Superior temporal gyrus (tissue), 1 donor: ENCODE results near the gene RNF168.
"Not testable (repeated sequence)": the region's sequence is repeated elsewhere in the genome, so short reads cannot be mapped to it uniquely, and the experiment has no call there.

Experiments
- DNase-seq: peaks from one replicate; pipeline ENCODE4 v3.0.0-alpha.2; 2016; ENCODE audit errors: extremely low spot score

Gene RNF168

GRCh38 chr3:196470182-196470581 lies 33.4 kb downstream of the RNF168 start:
- not testable (repeated sequence) for DNase-seq

DNA sequence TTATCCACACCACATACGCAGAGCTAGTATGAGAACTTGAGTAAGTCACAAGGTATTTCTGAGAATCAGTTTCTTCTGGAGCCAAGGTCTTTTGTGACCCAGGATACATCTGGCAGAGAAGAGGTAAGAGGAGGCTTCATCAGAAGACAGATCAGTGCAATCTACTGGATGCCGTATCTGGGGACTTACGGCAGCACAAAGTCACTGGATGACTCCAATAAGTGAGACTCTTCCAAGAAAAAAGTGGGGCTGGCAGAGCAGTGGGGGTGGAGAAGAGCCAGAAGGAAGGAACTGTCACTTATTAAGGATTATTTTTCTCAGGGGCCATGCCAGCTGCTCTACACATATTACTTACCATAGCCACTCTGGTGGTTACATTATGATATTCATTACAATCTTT lies 39.8 kb downstream of the RNF168 start:
- no peak for DNase-seq

DNA sequence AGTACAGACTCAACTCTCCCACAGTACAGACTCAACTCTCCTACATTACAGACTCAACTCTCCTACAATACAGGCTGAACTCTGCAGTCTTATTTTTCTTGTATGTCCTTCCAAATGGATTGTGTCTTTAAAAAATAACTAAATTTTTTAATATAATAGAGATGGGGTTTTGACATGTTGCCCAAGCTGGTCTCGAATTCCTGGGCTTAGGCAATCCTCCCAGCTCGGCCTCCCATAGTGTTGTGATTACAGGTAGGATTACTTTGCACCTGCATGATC lies 40.2 kb downstream of the RNF168 start:
- no peak for DNase-seq

DNA sequence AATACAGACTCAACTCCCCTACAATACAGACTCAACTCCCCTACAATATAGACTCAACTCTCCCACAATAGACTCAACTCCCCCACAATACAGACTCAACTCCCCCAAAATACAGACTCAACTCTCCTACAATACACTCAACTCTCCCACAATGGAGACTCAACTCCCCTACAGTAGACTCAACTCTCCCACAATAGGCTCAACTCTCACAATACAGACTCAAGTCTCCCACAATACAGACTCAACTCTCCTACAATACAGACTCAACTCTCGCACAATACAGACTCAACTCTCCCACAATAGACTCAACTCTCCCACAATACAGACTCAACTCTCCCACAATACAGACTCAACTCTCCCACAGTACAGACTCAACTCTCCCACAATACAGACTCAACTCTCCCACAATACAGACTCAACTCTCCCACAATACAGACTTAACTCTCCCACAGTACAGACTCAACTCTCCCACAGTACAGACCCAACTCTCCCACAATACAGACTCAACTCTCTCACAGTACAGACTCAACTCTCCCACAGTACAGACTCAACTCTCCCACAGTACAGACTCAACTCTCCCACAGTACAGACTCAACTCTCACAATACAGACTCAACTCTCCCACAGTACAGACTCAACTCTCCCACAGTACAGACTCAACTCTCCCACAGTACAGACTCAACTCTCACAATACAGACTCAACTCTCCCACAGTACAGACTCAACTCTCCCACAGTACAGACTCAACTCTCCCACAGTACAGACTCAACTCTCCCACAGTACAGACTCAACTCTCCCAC lies 40.7 kb downstream of the RNF168 start:
- DNase-seq: not testable (repeated sequence)

DNA sequence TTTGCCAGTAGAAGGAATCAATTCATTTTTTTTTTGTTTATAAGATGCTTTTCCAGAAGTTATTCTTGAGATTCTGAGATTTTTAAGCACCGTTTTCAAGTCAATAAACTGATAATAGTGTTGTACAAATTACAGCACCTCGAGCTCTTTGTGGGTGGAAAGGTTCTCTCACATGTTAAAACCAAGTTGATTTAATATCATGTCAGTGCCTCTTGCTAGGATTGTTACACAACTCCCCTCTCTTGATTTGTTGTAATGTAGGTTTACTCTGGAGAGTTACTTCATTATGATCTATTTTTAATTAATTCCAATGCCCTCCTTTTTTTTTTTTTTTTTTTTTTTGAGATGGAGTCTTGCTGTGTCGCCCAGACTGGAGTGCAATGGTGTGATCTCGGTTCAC lies 45.5 kb downstream of the RNF168 start:
- DNase-seq: no peak

DNA sequence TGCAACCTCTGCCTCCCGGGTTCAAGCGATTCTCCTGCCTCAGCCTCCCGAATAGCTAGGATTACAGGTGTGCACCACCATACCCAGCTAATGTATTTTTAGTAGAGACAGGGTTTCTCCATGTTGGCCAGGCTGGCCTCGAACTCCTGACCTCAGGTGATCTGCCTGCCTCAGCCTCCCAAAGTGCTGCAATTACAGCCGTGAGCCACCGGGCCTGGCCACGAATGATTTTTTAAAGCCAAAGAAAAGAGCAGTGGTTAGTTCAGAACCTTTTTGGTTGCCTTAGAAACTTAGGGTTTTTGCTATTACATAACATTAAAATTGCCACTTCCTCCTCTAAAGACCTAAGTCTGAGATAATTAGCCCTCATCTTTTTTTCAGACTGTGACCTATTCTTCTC lies 46.1 kb downstream of the RNF168 start:
- not testable (repeated sequence) for DNase-seq

DNA sequence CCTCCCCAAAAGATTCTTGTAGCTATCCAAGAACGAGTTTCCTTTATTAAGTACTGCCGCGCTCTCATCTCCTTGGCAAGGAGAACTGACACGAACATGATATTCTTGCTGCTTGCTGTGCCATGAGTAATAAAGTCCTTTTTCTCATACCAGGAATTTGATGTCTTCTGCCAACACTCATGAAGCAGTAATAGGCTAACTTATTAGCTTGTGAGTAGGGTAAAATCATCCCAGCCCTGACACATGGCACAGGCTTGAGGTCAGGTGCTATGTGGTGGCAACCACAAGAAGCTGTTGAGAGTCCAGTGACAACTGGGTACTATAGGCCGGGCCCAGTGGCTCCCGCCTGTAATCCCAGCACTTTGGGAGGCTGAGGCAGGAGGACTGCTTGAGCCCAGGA lies 48.6 kb downstream of the RNF168 start:
- no peak for DNase-seq

GRCh38 chr3:196445391-196445790 lies 58.2 kb downstream of the RNF168 start:
- DNase-seq: not testable (repeated sequence)

GRCh38 chr3:196444500-196444894 lies 59.1 kb downstream of the RNF168 start:
- DNase-seq: no peak

- DNase-seq: peak; percentile 33
Measured at GRCh38 chr3:196440696-196441095, 62.9 kb downstream of the RNF168 start.

DNA sequence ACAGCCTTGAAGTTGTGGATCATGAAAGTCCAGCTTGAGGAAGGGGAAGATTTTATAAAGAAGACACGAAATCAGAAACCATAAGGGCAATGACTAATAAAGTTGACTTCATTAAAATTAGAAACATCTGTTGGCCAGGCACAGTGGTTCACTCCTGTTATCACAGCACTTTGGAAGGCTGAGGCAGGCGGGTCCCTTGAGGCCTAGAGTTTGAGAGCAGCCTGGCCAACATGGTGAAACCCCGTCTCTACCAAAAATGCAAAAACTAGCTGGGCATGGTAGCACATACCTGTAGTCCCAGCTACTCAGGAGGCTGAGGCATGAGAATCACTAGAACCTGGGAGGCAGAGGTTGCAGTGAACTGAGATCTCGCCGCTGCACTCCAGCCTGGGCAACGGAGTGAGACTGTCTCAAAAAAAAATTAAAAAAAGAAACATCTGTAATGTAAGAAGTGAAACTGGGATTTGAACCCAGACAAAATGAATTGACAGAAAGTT lies 63.5 kb downstream of the RNF168 start:
- DNase-seq: no peak

- peak; percentile 93 for DNase-seq
Measured at GRCh38 chr3:196432137-196432879, 71.3 kb downstream of the RNF168 start, which contains the start of gene UBXN7. Gene UBXN7, minus strand, starts transcription at chr3:196432427. Its CDS starts 28 bp downstream, at chr3:196432399.

DNA sequence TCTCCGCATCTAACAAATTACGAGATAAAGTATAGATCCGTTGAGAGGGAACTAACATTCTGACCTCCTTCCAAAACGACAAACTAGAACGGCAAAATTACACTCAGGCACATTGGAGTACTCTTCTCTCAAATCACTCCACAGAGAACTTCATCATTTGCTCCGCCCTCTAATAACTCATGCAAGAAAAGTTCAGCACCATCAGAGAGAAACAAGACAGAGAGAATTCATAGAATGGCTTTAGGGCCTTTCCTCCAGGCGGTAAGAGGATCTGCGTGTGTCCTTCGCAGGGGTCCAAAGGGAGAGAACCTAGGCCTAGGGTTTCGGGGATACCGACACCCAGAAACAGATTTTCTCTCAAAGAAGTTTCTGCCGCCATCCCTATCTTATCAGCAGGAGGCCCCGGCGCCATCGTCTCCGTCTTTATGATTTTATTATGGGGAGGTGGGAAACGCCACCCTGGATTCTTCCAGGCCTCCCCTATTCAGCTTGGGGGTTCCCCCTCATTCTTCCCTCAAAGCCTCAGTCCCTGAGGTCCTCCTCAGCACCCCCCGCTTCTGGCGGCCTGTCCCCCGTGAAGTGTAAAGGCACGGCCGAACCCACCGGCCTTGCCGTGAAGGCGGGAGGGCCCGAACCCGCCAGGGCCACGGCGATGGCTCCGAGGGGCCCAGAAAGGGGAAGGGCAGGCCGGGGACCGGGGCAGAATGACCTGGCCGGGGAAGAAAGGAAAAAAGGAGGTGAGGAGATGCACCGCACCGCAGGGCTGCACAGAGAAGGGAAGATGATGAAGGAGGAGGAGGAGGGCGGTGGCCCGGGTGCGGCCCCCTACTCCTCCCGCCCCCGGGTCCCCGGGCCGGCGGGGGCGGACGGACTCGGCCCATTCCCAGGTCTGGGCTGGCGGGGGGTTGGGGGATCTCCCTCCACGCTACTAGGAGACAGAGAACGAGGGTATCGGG lies 72.1 kb downstream of the RNF168 start:
- peak; percentile 64 for DNase-seq

- DNase-seq: no peak
Measured at GRCh38 chr3:196428041-196428440, 75.5 kb downstream of the RNF168 start.

DNA sequence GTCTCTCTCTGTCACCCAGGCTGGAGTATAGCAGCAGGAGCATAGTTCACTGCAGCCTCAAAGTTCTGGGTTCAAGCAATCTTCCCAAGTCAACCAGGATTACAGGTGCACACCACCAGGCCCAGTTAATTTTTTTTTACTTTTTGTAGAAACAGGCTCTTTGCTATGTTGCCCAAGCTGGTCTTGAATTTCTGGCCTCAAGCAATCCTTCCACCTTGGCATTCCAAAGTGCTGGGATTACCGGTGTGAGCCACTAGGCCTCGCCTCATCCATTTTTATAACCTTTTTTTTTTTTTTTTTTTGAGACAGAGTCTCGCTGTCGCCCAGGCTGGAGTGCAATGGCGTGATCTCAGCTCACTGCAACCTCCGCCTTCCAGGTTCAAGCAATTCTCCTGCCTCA lies 79.1 kb downstream of the RNF168 start:
- not testable (repeated sequence) for DNase-seq

DNA sequence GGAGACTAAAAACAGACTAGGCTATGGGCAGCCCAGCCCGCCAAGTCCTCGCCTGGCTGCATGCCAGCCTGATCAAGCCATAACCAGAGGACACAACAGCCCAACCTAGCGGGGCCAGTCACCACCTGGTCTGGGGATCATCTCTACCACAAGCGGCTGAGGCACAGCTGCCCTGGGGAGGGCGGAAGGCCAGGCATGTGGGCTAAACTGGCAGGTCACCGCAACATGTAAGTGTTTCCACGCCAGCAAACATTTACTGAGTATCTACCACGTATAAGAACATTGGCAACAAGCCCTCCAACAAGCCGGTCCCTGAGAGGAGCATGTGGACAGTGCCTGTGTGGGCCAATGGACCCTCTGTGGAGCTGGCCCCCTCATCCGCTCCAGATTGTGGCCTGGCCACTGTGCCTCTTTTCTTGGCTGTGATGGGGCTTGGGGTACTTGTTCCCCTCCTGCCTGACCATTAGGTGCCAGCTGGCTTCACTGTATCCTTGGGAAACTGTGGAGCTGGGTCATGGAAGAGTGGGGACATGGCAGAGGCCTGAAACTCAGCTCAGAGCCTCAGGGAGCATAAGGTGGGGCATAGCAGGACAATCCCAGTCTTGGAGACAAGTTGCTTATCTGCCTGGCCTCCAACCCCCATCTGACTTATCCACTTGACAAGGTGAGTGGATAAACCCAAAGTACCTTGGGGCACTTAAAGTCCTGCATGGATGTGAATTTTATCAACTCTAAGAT lies 80.4 kb downstream of the RNF168 start:
- no peak for DNase-seq

DNA sequence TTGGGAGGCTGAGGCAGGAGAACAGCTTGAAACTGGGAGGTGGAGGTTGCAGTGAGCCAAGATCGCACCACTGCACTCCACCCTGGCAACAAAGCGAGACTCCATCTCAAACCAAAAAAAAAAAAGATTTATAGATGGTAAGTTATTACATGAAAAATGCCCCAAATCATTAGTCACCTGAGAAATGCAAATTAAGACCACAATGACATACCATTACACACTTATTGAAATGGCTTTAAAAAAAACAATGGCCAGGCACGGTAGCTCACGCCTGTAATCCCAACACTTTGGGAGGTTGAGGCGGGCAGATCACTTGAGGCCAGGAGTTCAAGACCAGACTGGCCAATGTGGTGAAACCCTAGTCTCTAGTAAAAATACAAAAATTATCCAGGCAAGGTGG lies 81.9 kb downstream of the RNF168 start:
- not testable (repeated sequence) for DNase-seq

DNA sequence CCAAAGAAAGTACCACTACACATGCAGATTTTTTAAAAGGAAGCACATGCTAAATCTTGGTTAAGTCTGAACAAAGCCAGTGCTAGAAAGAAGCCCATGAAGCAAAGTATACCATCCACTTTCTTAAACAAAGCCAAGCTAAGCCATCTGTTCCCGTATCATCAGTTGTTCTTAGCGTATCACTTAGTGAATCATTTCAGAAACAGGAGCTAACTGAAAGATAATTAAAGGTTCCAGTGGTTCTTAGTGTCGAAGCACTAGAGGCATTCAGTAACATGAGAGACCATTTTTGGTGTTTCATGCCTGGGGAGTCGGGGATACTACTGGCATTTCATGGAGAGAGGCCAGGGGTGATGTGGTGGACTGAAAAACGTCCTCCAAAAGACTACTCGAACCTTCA lies 84.2 kb downstream of the RNF168 start:
- no peak for DNase-seq
